MM.1S (cell line): ENCODE measurements around the gene ZGPAT.

Experiments used
- DNase-seq: peaks from one replicate; pipeline ENCODE4 v3.0.0-alpha.2; 2015
- H2AFZ ChIP-seq: fragments of 300-600 bp; sonication (generic); 2 replicates; pipeline ENCODE4 v1.6.0; 2016; ENCODE audit warnings: antibody characterized with exemption, low read length
- H3F3A ChIP-seq: fragments of 300-600 bp; sonication (generic); 2 replicates; pipeline ENCODE4 v1.6.1; 2016; ENCODE audit warnings: mild to moderate bottlenecking, antibody characterized with exemption, low read length, moderate library complexity, mixed read lengths; ENCODE audit not compliant: insufficient read depth
- H3K27ac ChIP-seq: fragments of 300-600 bp; sonication (generic); 2 replicates; pipeline ENCODE4 v1.5.1; 2016; ENCODE audit warnings: mild to moderate bottlenecking, low read length
- H3K27me3 ChIP-seq: fragments of 300-600 bp; sonication (generic); replicated peaks from 2 replicates; pipeline ENCODE4 v1.6.0; 2016; ENCODE audit warnings: low read length; ENCODE audit not compliant: insufficient read depth
- H3K36me3 ChIP-seq: fragments of 300-600 bp; sonication (generic); replicated peaks from 2 replicates; pipeline ENCODE4 v1.6.1; 2016; ENCODE audit warnings: mild to moderate bottlenecking, low read length, mixed read lengths; ENCODE audit not compliant: insufficient read depth
- H3K4me1 ChIP-seq: fragments of 300-600 bp; sonication (generic); 2 replicates; pipeline ENCODE4 v1.6.1; 2016; ENCODE audit warnings: low read length, mixed read lengths
- H3K4me2 ChIP-seq: fragments of 300-600 bp; sonication (generic); 2 replicates; pipeline ENCODE4 v1.6.0; 2016; ENCODE audit warnings: low read depth, low read length
- H3K4me3 ChIP-seq: fragments of 300-600 bp; sonication (generic); 2 replicates; pipeline ENCODE4 v1.5.1; 2016; ENCODE audit warnings: low read length, mixed read lengths
- H3K79me2 ChIP-seq: fragments of 300-600 bp; sonication (generic); 2 replicates; pipeline ENCODE4 v1.6.1; 2016; ENCODE audit warnings: mixed run types, low read length, mixed read lengths
- H3K9ac ChIP-seq: fragments of 300-600 bp; sonication (generic); 2 replicates; pipeline ENCODE4 v1.6.1; 2016; ENCODE audit warnings: low read length, mixed read lengths
- H3K9me2 ChIP-seq: fragments of 300-600 bp; sonication (generic); replicated peaks from 2 replicates; pipeline ENCODE4 v1.6.1; 2016; ENCODE audit warnings: mild to moderate bottlenecking, low read length, mixed read lengths; ENCODE audit not compliant: insufficient read depth
- H3K9me3 ChIP-seq: fragments of 300-600 bp; sonication (generic); replicated peaks from 2 replicates; pipeline ENCODE4 v1.6.1; 2016; ENCODE audit warnings: mild to moderate bottlenecking, low read length, mixed read lengths; ENCODE audit not compliant: insufficient read depth
- H4K20me1 ChIP-seq: fragments of 300-600 bp; sonication (generic); 2 replicates; pipeline ENCODE4 v1.6.1; 2016; ENCODE audit warnings: mild to moderate bottlenecking, low read length, moderate library complexity, mixed read lengths; ENCODE audit not compliant: insufficient read depth
- EZH2 ChIP-seq: fragments of 300-600 bp; sonication (generic); optimal IDR thresholded peaks from 2 replicates; pipeline ENCODE3; 2017; ENCODE audit warnings: low read depth, mild to moderate bottlenecking, antibody characterized with exemption, low read length, mixed read lengths
- EZH2phosphoT487 ChIP-seq: fragments of 300-600 bp; sonication (generic); IDR thresholded peaks from 2 replicates; pipeline ENCODE4 v1.6.1; 2018; ENCODE audit warnings: antibody characterized with exemption, low read length
- TF ChIP-seq, protein P1 (sequence below): fragments of 300-600 bp; sonication (generic); IDR thresholded peaks from 2 replicates; pipeline ENCODE4 v1.5.1; 2016; ENCODE audit warnings: antibody characterized with exemption, low read length, mixed read lengths

Gene ZGPAT

DNA sequence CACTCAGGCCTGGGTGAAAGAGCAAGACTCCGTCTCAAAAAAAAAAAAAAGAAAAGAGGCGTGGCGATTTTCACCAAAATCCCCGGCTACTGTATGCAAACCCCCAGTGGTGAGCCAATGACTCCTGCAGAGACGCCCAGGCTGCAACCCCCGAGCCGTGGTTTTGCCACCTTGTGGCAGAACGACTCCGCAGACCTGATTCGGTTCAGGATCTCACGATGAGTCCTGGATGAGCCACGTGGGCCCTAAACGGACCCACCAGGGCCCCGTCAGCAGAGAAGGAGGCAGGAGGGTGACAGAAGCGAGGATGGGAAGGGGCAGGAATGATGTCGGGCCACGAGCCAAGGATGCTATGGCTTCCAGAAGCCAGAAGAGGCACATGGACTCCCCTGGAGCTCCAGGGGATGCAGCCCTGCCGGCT lies 74.2 kb downstream of the ZGPAT start:
- Histone ChIP-seq H3K27me3 (peaks cover 45% of the 10 kb centered on the region), H3K4me2 (peak overlapping the region; percentile 32; the same call in 1 of the 2 replicates), H3F3A (0 out of 2 replicates have a peak, but pooled peaks cover 4% of the 10 kb centered on the region), H3K4me3 (no peak overlapping the region), H3K36me3 (no peaks in the 10 kb centered on the region), H3K4me1 (no peaks in the 10 kb centered on the region), H3K79me2 (no peaks in the 10 kb centered on the region), H3K9me2 (no peaks in the 10 kb centered on the region), H2AFZ (no peak overlapping the region; the same call in 1 of the 2 replicates), H4K20me1 (no peaks in the 10 kb centered on the region), H3K9me3 (no peaks in the 10 kb centered on the region), H3K27ac (peak overlapping the region; percentile 29; the same call in 1 of the 2 replicates), H3K9ac (no peak overlapping the region)
- DNase-seq: peak; percentile 36
- TF ChIP-seq, protein P1, sequence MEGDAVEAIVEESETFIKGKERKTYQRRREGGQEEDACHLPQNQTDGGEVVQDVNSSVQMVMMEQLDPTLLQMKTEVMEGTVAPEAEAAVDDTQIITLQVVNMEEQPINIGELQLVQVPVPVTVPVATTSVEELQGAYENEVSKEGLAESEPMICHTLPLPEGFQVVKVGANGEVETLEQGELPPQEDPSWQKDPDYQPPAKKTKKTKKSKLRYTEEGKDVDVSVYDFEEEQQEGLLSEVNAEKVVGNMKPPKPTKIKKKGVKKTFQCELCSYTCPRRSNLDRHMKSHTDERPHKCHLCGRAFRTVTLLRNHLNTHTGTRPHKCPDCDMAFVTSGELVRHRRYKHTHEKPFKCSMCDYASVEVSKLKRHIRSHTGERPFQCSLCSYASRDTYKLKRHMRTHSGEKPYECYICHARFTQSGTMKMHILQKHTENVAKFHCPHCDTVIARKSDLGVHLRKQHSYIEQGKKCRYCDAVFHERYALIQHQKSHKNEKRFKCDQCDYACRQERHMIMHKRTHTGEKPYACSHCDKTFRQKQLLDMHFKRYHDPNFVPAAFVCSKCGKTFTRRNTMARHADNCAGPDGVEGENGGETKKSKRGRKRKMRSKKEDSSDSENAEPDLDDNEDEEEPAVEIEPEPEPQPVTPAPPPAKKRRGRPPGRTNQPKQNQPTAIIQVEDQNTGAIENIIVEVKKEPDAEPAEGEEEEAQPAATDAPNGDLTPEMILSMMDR: peak; percentile 11; the same call in 1 of the 2 replicates
- no peak for TF ChIP-seq EZH2phosphoT487

DNA sequence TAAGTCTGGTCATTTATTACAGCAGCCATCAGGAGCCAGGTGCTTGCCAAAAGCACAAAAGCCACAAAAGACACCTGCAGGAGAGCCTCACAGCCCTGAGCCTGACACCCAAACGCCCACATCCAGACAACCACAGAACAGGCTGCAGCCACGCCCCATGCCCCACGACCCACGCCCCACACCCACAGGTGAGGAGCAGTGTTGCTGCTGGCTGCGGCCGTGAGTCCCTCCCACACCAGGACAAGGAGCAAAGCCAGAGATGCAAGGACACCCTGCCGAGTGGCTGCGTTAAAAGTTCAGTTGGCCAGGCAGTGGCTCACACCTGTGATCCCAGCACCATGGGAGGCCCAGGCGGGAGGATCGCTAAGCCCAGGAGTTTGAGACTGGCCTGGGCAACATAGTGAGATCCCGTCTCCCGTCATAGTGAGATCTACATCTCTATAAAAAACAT lies 74.7 kb downstream of the ZGPAT start:
- Histone ChIP-seq H3K4me2 (peak overlapping the region; percentile 32; the same call in 1 of the 2 replicates), H3K9me3 (no peaks in the 10 kb centered on the region)
- TF ChIP-seq, protein P1: no peak
- TF ChIP-seq EZH2 (no peak), EZH2phosphoT487 (no peak)

DNA sequence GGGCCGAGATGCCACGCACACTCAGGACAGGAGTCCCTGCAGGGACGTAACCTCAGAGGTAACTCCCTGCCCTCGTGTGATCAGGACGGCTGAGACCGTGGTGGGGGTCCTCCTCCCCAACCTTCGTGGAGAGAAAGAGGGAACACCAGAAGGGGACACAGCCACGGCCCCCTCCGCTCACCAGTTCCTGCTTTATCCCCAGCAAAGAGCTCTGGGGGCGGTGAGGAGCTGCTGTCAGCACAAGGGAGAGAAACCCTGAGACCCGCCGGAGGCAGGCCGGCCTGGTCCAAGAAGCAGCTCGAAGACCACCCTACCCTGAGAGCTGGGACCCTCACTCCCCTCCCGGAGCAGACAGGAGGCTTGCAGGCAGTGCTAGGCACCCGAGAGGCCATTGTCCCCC lies 76.1 kb downstream of the ZGPAT start:
- TF ChIP-seq, protein P1: no peak
- TF ChIP-seq EZH2 (no peak), EZH2phosphoT487 (no peak)
- Histone ChIP-seq H3K4me2 (no peak overlapping the region), H3K27ac (no peak overlapping the region), H3K36me3 (no peaks in the 10 kb centered on the region), H3K9me3 (no peaks in the 10 kb centered on the region), H3K9ac (no peak overlapping the region), H3K79me2 (no peaks in the 10 kb centered on the region), H3F3A (0 out of 2 replicates have a peak, but pooled peaks cover 4% of the 10 kb centered on the region), H3K4me1 (no peaks in the 10 kb centered on the region), H3K27me3 (peaks cover 42% of the 10 kb centered on the region), H4K20me1 (no peaks in the 10 kb centered on the region), H3K9me2 (no peaks in the 10 kb centered on the region), H3K4me3 (no peak overlapping the region), H2AFZ (no peak overlapping the region)
- no peak for DNase-seq

More for the DNA sequence above, 74.7 kb downstream of the ZGPAT start:
- no peaks in the 10 kb centered on the region for H3K79me2 ChIP-seq
- H3F3A ChIP-seq: 0 out of 2 replicates have a peak, but pooled peaks cover 4% of the 10 kb centered on the region
- peak; percentile 48 for DNase-seq
- no peaks in the 10 kb centered on the region for H3K4me1 ChIP-seq
- H3K36me3 ChIP-seq: no peaks in the 10 kb centered on the region
- H3K27ac ChIP-seq: peak overlapping the region; percentile 29; the same call in 1 of the 2 replicates
- no peaks in the 10 kb centered on the region for H4K20me1 ChIP-seq
- H3K9me2 ChIP-seq: no peaks in the 10 kb centered on the region
- H3K9ac ChIP-seq: no peak overlapping the region
- peaks cover 45% of the 10 kb centered on the region for H3K27me3 ChIP-seq
- no peak overlapping the region for H2AFZ ChIP-seq
- no peak overlapping the region for H3K4me3 ChIP-seq
